Neural progenitor cell (in vitro differentiated cells): ENCODE results near the gene NUDT4. TPM values are rescaled to one million over a fixed set of nuclear protein-coding genes. Genes with fewer than 3 reads are reported as not detected.
"Not testable (repeated sequence)": the region's sequence is repeated elsewhere in the genome, so short reads cannot be mapped to it uniquely, and the experiment has no call there.

ENCODE experiments used
- DNase-seq: peaks from one replicate; pipeline ENCODE4 v3.0.0-alpha.2; 2016; ENCODE audit warnings: low spot score
- H2AFZ ChIP-seq: fragments of 200-600 bp; sonication (generic); replicated peaks from 2 replicates; pipeline ENCODE4 v1.6.1; 2016; ENCODE audit warnings: antibody characterized with exemption
- H3F3A ChIP-seq: fragments of 200-600 bp; sonication (generic); 2 replicates; pipeline ENCODE4 v1.6.1; 2016; ENCODE audit warnings: antibody characterized with exemption, low read depth
- H3K27ac ChIP-seq: fragments of 200-600 bp; sonication (generic); 2 replicates; pipeline ENCODE4 v1.5.1; 2016; ENCODE audit warnings: mild to moderate bottlenecking
- H3K27me3 ChIP-seq: fragments of 200-600 bp; sonication (generic); 2 replicates; pipeline ENCODE4 v1.6.1; 2016; ENCODE audit warnings: mild to moderate bottlenecking, moderate library complexity
- H3K36me3 ChIP-seq: fragments of 200-600 bp; sonication (generic); 2 replicates; pipeline ENCODE4 v1.5.1; 2016
- H3K4me1 ChIP-seq: fragments of 200-600 bp; sonication (generic); 2 replicates; pipeline ENCODE4 v1.6.1; 2016; ENCODE audit warnings: mixed run types
- H3K4me2 ChIP-seq: fragments of 200-600 bp; sonication (generic); 2 replicates; pipeline ENCODE4 v1.6.1; 2016
- H3K4me3 ChIP-seq: fragments of 200-600 bp; sonication (generic); 2 replicates; pipeline ENCODE4 v1.5.1; 2016
- H3K79me2 ChIP-seq: fragments of 200-600 bp; sonication (generic); 2 replicates; pipeline ENCODE4 v1.6.1; 2016; ENCODE audit warnings: low read depth
- H3K9ac ChIP-seq: fragments of 200-600 bp; sonication (generic); 2 replicates; pipeline ENCODE4 v1.6.1; 2016
- H3K9me3 ChIP-seq: fragments of 200-600 bp; sonication (generic); 2 replicates; pipeline ENCODE4 v1.5.1; 2016; ENCODE audit warnings: low read depth
- H4K20me1 ChIP-seq: fragments of 200-600 bp; sonication (generic); 2 replicates; pipeline ENCODE4 v1.6.1; 2016; ENCODE audit warnings: low read depth
- H3K27ac Mint-ChIP-seq: 3 replicates; pipeline ENCODE4 v1.8.0; 2021; ENCODE audit warnings: mixed read lengths
- H3K27me3 Mint-ChIP-seq: 2 replicates; pipeline ENCODE4 v1.8.0; 2022; ENCODE audit warnings: low read depth, mild to moderate bottlenecking, inconsistent platforms, moderate library complexity, mixed read lengths; ENCODE audit not compliant: insufficient read depth
- H3K36me3 Mint-ChIP-seq: 3 replicates; pipeline ENCODE4 v1.8.0; 2021; ENCODE audit warnings: mixed read lengths
- H3K4me1 Mint-ChIP-seq: 3 replicates; pipeline ENCODE4 v1.8.0; 2021; ENCODE audit warnings: mixed read lengths
- H3K4me3 Mint-ChIP-seq: 3 replicates; pipeline ENCODE4 v1.8.0; 2021; ENCODE audit warnings: mild to moderate bottlenecking, moderate library complexity, mixed read lengths
- H3K9me3 Mint-ChIP-seq: 3 replicates; pipeline ENCODE4 v1.8.0; 2020; ENCODE audit warnings: mixed read lengths
- EZH2 ChIP-seq: fragments of 200-600 bp; sonication (generic); IDR thresholded peaks from 2 replicates; pipeline ENCODE4 v1.6.1; 2017; ENCODE audit warnings: antibody characterized with exemption, mild to moderate bottlenecking, moderate library complexity
- EZH2phosphoT487 ChIP-seq: fragments of 200-600 bp; sonication (generic); IDR thresholded peaks from 2 replicates; pipeline ENCODE4 v1.6.1; 2017; ENCODE audit warnings: antibody characterized with exemption
- total RNA-seq: library from RNA; depleted of rRNA; stranded (reverse); fragments of >200 nt; gene quantifications from 2 replicates; pipeline ENCODE4 v1.2.3, GENCODE V29; 2015; ENCODE audit warnings: low replicate concordance
- TF ChIP-seq, protein P1 (sequence below): fragments of 200-600 bp; sonication (generic); IDR thresholded peaks from 2 replicates; pipeline ENCODE4 v1.5.1; 2017; ENCODE audit warnings: antibody characterized with exemption, mild to moderate bottlenecking

The NUDT4 gene
- total RNA-seq, 1 donor from 2014 or later = 89.8 TPM

- peaks cover 29% of the 10 kb centered on the region for H3F3A ChIP-seq
- Mint-ChIP-seq H3K36me3 (peaks cover 44% of the 10 kb centered on the region), H3K27ac (peak overlapping the region; percentile 24), H3K9me3 (no peaks in the 10 kb centered on the region), H3K27me3 (peaks cover 2% of the 10 kb centered on the region), H3K4me3 (no peak overlapping the region), H3K4me1 (no peaks in the 10 kb centered on the region)
- no peak overlapping the region for H2AFZ ChIP-seq
- H3K27ac ChIP-seq = peak overlapping the region; percentile 19
- H3K36me3 ChIP-seq = peaks cover 9% of the 10 kb centered on the region
- no peaks in the 10 kb centered on the region for H3K27me3 ChIP-seq
- H3K79me2 ChIP-seq = peaks cover 28% of the 10 kb centered on the region
- H3K4me2 ChIP-seq = no peak overlapping the region
- no peak overlapping the region for H3K4me3 ChIP-seq
- H3K4me1 ChIP-seq = no peaks in the 10 kb centered on the region
- no peak for TF ChIP-seq EZH2
- TF ChIP-seq, protein P1, sequence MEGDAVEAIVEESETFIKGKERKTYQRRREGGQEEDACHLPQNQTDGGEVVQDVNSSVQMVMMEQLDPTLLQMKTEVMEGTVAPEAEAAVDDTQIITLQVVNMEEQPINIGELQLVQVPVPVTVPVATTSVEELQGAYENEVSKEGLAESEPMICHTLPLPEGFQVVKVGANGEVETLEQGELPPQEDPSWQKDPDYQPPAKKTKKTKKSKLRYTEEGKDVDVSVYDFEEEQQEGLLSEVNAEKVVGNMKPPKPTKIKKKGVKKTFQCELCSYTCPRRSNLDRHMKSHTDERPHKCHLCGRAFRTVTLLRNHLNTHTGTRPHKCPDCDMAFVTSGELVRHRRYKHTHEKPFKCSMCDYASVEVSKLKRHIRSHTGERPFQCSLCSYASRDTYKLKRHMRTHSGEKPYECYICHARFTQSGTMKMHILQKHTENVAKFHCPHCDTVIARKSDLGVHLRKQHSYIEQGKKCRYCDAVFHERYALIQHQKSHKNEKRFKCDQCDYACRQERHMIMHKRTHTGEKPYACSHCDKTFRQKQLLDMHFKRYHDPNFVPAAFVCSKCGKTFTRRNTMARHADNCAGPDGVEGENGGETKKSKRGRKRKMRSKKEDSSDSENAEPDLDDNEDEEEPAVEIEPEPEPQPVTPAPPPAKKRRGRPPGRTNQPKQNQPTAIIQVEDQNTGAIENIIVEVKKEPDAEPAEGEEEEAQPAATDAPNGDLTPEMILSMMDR = no peak
- no peak for TF ChIP-seq EZH2phosphoT487
- no peak overlapping the region for H3K9ac ChIP-seq
- no peaks in the 10 kb centered on the region for H3K9me3 ChIP-seq
- peaks cover 11% of the 10 kb centered on the region for H4K20me1 ChIP-seq
- no peak for DNase-seq
Observed at GRCh38 chr12:93407054-93407962, 29.6 kb downstream of the NUDT4 start.

GRCh38 chr12:93407963-93408283 lies 30.2 kb downstream of the NUDT4 start:
- H3K4me1 ChIP-seq = no peaks in the 10 kb centered on the region
- H3K36me3 ChIP-seq = peaks cover 9% of the 10 kb centered on the region
- Mint-ChIP-seq H3K27ac (no peak overlapping the region), H3K27me3 (peaks cover 2% of the 10 kb centered on the region), H3K4me1 (no peaks in the 10 kb centered on the region), H3K36me3 (peaks cover 39% of the 10 kb centered on the region), H3K4me3 (no peak overlapping the region), H3K9me3 (no peaks in the 10 kb centered on the region)
- H3K4me2 ChIP-seq = no peak overlapping the region
- peaks cover 27% of the 10 kb centered on the region for H3F3A ChIP-seq
- no peak for DNase-seq
- peaks cover 34% of the 10 kb centered on the region for H3K79me2 ChIP-seq
- H3K9ac ChIP-seq = no peak overlapping the region
- no peak overlapping the region for H2AFZ ChIP-seq
- H3K9me3 ChIP-seq = no peaks in the 10 kb centered on the region
- H3K27ac ChIP-seq = no peak overlapping the region
- peaks cover 11% of the 10 kb centered on the region for H4K20me1 ChIP-seq
- H3K27me3 ChIP-seq = no peaks in the 10 kb centered on the region
- TF ChIP-seq EZH2 (no peak), EZH2phosphoT487 (no peak)
- TF ChIP-seq, protein P1 = no peak
- no peak overlapping the region for H3K4me3 ChIP-seq

- H2AFZ ChIP-seq = no peak overlapping the region
- H3K36me3 ChIP-seq = peaks cover 9% of the 10 kb centered on the region
- no peaks in the 10 kb centered on the region for H3K4me1 ChIP-seq
- no peak for DNase-seq
- peaks cover 43% of the 10 kb centered on the region for H3K79me2 ChIP-seq
- H3K36me3 Mint-ChIP-seq = peaks cover 42% of the 10 kb centered on the region
- TF ChIP-seq, protein P1 = no peak
- TF ChIP-seq EZH2phosphoT487 = no peak
- TF ChIP-seq EZH2 = no peak
- peaks cover 2% of the 10 kb centered on the region for H3K27me3 Mint-ChIP-seq
- no peaks in the 10 kb centered on the region for H3K9me3 ChIP-seq
- H3K27me3 ChIP-seq = no peaks in the 10 kb centered on the region
- no peak overlapping the region for H3K4me3 ChIP-seq
- no peak overlapping the region for H3K4me3 Mint-ChIP-seq
- H3K9me3 Mint-ChIP-seq = no peaks in the 10 kb centered on the region
- H3K4me2 ChIP-seq = no peak overlapping the region
- no peak overlapping the region for H3K27ac ChIP-seq
- H3K9ac ChIP-seq = no peak overlapping the region
- no peak overlapping the region for H3K27ac Mint-ChIP-seq
- H3F3A ChIP-seq = peaks cover 18% of the 10 kb centered on the region
- peaks cover 16% of the 10 kb centered on the region for H4K20me1 ChIP-seq
- no peaks in the 10 kb centered on the region for H3K4me1 Mint-ChIP-seq
Observed at GRCh38 chr12:93408813-93409212, 31.1 kb downstream of the NUDT4 start.

DNA sequence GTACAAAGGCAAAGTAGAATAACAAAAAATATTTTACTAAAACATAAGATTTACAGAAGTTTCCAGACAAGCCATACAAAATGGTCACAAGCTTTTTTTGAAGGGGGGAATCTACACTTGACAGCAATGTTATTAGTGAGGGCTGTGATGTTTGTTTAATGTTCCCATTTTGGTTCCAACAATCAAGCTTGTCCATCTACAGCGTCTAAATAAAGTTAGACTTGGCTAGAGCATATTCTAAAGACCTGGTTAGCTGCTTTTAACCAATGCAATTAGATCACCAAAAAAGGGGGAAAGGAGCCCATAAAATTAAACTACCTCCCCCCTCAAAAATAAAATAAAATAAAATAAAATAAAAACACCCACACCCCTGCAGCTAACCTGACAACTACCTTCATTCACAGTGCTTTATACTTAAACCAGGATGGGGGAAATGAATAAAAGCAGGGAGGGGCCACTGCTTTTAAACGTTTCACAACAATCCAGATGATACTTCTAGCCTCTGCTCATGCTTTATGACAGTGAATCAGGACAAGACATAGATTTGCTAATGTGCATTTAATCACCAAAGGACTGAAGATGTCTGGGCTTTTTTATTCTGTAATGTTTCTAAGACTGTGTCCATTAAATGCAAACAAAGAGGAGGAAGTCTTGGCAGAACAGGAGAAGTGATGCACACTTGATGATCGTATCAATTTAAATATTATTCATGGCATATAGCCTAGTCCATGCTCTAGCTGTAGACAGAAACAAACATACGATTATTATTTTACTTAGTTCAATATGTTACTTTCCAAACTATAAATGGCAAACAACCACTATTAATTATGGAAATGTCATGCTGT lies 31.8 kb downstream of the NUDT4 start:
- not testable (repeated sequence) for H3K27ac ChIP-seq, DNase-seq, H3K9ac ChIP-seq, H3K27ac Mint-ChIP-seq, H3K4me3 Mint-ChIP-seq, H3K27me3 Mint-ChIP-seq, H3K9me3 Mint-ChIP-seq, H3K4me1 ChIP-seq, H3K4me2 ChIP-seq, H2AFZ ChIP-seq, H3K4me3 ChIP-seq, H3K27me3 ChIP-seq, H3K4me1 Mint-ChIP-seq, H3K9me3 ChIP-seq, H3K36me3 ChIP-seq
- Histone ChIP-seq H3K79me2 (peaks cover 50% of the 10 kb centered on the region), H4K20me1 (peaks cover 18% of the 10 kb centered on the region), H3F3A (peaks cover 10% of the 10 kb centered on the region)
- H3K36me3 Mint-ChIP-seq = peaks cover 42% of the 10 kb centered on the region

DNA sequence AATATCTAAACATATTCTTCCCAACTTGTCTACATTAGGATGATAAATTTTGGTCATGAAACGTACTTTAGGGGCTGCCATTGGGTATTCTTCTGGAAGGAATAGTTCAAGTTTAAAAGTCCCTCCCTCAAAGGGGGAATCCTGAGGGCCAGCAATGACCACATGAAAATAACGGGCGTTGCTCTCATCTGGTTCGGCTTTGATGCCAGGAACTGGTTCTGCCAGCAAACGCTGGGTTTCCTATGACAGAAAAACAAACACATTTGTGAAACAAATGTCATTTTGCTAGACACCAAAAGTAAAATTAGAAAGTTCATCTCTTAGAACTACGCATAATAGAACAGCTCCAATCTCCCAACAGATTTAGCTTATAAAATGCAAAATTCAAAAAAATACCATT lies 33.3 kb downstream of the NUDT4 start:
- H3K4me1 ChIP-seq, H3F3A ChIP-seq, H3K27ac Mint-ChIP-seq, H3K4me1 Mint-ChIP-seq, H3K27me3 ChIP-seq, H3K9me3 Mint-ChIP-seq, H3K4me2 ChIP-seq, H3K27me3 Mint-ChIP-seq, DNase-seq, H3K4me3 ChIP-seq, H3K4me3 Mint-ChIP-seq, H2AFZ ChIP-seq, H3K9me3 ChIP-seq, H3K27ac ChIP-seq, H3K36me3 ChIP-seq, H3K9ac ChIP-seq: not testable (repeated sequence)
- Histone ChIP-seq H4K20me1 (peaks cover 22% of the 10 kb centered on the region), H3K79me2 (peaks cover 65% of the 10 kb centered on the region)
- peaks cover 37% of the 10 kb centered on the region for H3K36me3 Mint-ChIP-seq
